ENCODE measurements around the gene FERMT2.

FERMT2 gene

GRCh38 chr14:52878469-52878868, 72.4 kb downstream of the FERMT2 start:
- CTCF ChIA-PET: no interaction called here
- DNase-seq (ENCODE audit: extremely low spot score): no peak
- POLR2A ChIA-PET: no interaction called here
- TF ChIP-seq CTCF (IDR thresholded peaks at IDR 0.05; ENCODE audit: control extremely low read depth, extremely low read depth, low read depth, missing control alignments): no peak

- ChIA-PET POLR2A (no interaction called here), CTCF (no interaction called here)
- TF ChIP-seq CTCF (IDR thresholded peaks at IDR 0.05; ENCODE audit: control extremely low read depth, extremely low read depth, low read depth, missing control alignments): no peak
- DNase-seq (ENCODE audit: extremely low spot score): no peak
These were observed 73.2 kb downstream of the FERMT2 start for GRCh38 chr14:52877628-52878027.

GRCh38 chr14:52876806-52877205, 74.0 kb downstream of the FERMT2 start:
- POLR2A ChIA-PET: no interaction called here
- CTCF ChIA-PET: no interaction called here
- no peak for DNase-seq (ENCODE audit: extremely low spot score)
- TF ChIP-seq CTCF (IDR thresholded peaks at IDR 0.05; ENCODE audit: control extremely low read depth, extremely low read depth, low read depth, missing control alignments): no peak

- POLR2A ChIA-PET: no interaction called here
- DNase-seq (ENCODE audit: extremely low spot score): no peak
- CTCF ChIA-PET: interaction anchor here (1.3 kb wide), 1 partner anchor 9 kb away, joined by 3 read pairs; no protein-coding TSS in a partner anchor
- no peak for TF ChIP-seq CTCF (IDR thresholded peaks at IDR 0.05; ENCODE audit: control extremely low read depth, extremely low read depth, low read depth, missing control alignments)
These were observed 74.5 kb downstream of the FERMT2 start for GRCh38 chr14:52876311-52876710.

GRCh38 chr14:52875707-52876106, 75.1 kb downstream of the FERMT2 start:
- POLR2A ChIA-PET: interaction anchor here (0.5 kb wide), 1 partner anchor 16 kb away, joined by 6 read pairs; no protein-coding TSS in a partner anchor
- TF ChIP-seq CTCF (IDR thresholded peaks at IDR 0.05; ENCODE audit: control extremely low read depth, extremely low read depth, low read depth, missing control alignments): no peak
- CTCF ChIA-PET: interaction anchor here (1.3 kb wide), 1 partner anchor 10 kb away, joined by 3 read pairs; no protein-coding TSS in a partner anchor
- DNase-seq (ENCODE audit: extremely low spot score): no peak

GRCh38 chr14:52874389-52874788, 76.5 kb downstream of the FERMT2 start:
- no peak for TF ChIP-seq CTCF (IDR thresholded peaks at IDR 0.05; ENCODE audit: control extremely low read depth, extremely low read depth, low read depth, missing control alignments)
- no peak for DNase-seq (ENCODE audit: extremely low spot score)
- ChIA-PET CTCF (no interaction called here), POLR2A (no interaction called here)

GRCh38 chr14:52873694-52874093, 77.2 kb downstream of the FERMT2 start:
- POLR2A ChIA-PET: interaction anchor here (0.7 kb wide), 1 partner anchor 73 kb away, joined by 4 read pairs; no protein-coding TSS in a partner anchor
- CTCF ChIA-PET: no interaction called here
- no peak for DNase-seq (ENCODE audit: extremely low spot score)
- TF ChIP-seq CTCF (IDR thresholded peaks at IDR 0.05; ENCODE audit: control extremely low read depth, extremely low read depth, low read depth, missing control alignments): no peak

Measured in GM10248 (cell line).